ENCODE results near the gene CLSTN2.
A peak's percentile ranks its signal among the peaks of the same experiment; 100 is the strongest.

Gene CLSTN2

DNA sequence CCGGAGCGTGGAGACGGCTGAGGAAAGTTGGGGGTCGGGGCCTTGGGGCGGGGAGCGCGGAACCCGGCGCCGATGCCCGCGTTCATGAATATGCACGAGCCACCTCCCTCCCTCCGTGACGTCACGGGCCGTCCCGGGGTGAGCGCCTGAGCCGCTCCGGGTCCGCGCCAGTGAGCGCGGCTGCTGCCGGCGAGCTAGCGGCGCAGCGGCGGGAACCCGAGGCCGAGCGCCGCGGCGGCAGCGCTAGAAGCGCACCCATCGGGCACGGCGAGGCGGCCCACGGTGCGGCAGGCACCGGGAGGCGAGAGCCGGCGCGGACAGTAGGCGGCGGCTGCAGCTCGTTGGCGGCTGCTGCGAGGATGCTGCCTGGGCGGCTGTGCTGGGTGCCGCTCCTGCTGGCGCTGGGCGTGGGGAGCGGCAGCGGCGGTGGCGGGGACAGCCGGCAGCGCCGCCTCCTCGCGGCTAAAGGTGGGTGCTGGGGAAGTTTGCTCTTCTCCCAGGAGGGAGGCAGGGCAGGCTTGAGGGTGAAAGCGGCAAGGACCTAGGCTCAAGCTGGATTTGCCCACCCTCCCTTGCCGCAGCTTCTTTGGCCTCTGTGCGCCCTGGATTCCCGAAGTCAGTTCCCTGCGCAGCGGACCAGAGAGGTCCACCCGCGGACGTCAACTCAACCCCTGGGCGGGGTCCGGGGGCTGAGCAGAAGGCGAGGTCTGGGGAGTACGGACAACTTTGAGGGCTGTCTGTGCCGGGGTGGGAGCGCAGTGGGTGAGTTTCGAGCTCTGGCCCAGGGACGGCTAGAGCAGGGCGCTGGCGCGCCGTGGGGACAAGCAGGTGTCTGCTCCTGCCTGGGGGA lies at the start of gene CLSTN2:
Gene CLSTN2, plus strand, starts transcription at position 170 of the 850 bp plus-strand sequence.
- no peak for DNase-seq (ENCODE audit: low read depth in 2 of 2)

DNA sequence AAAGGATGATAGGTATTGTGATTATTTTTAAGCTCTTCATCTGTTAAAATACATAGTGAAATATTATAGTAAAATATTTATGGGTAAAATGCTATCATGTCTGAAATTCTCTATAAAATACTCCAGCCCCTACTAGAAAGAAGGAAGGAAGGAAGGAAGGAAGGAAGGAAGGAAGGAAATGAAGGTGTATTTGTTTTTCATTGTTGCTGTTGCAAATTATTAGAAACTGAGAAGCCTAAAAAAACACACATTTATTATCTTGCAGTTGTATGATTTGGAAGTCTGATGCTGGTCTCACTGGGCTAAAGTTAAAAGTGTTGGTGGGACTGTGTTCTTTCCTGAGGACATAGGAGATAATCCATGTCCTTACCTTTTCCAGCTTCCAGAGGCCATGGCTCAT lies 47.6 kb upstream of the CLSTN2 start:
- no peak for DNase-seq (ENCODE audit: low read depth in 2 of 2)

DNA sequence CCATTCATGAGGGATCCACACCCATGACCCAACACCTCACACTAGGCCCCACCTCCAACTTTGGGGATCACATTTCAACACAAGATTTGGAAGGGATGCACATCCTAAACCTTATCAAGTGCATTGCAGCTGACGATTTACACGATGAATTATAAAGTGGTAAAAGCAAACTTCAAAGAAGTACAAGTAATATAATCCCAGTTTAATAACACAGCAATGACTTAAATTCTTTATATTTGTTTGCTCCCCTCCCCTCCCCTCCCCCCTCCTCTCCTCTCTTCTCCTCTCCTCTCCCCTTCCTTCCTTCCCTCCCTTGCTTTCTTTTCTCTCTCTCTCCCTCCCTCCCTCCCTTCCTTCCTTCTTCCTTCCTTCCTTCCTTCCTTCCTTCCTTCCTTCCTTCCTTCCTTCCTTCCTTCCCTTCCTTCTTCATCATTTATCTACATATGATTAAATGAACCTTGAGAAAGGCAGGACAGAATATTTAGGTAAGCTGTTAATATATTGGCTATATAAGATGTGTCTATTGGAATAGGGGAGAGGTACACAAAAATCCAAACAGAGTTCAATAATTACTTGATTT lies 46.3 kb upstream of the CLSTN2 start:
- DNase-seq (ENCODE audit: low read depth in 2 of 2), result no peak

DNA sequence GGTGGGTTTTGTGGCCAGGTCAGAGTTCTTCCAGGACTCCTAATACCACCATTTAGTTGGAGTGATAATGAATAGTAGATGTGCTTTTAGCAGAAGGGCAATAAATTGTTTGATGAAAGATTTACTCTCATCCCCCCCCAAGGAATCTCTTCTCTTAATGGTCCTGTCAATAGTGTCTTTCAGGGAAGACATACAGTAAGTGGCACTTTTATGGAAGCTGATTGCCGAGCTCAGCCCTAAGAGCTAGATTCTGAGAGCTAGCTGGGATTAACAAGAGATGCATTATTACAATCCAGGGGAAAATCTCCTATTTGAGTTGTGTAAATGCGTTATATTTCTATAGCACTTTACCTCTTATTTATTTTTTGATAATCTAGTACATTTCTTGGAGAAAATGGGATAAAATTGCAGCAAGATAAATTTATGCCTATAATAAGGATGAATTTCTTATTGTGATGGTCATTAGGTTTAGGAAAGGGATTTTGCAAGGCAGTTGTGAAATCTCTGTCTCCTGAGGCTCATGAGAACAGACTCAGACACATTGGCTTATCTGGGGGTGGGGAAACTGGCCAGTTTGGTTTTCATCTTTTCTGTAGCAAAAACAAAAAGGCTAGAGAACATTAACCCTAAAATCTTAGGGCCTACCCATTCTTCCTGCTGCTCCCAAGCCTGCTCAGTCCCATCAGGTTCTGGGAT lies 41.6 kb upstream of the CLSTN2 start:
- DNase-seq (ENCODE audit: low read depth in 2 of 2), result no peak

DNA sequence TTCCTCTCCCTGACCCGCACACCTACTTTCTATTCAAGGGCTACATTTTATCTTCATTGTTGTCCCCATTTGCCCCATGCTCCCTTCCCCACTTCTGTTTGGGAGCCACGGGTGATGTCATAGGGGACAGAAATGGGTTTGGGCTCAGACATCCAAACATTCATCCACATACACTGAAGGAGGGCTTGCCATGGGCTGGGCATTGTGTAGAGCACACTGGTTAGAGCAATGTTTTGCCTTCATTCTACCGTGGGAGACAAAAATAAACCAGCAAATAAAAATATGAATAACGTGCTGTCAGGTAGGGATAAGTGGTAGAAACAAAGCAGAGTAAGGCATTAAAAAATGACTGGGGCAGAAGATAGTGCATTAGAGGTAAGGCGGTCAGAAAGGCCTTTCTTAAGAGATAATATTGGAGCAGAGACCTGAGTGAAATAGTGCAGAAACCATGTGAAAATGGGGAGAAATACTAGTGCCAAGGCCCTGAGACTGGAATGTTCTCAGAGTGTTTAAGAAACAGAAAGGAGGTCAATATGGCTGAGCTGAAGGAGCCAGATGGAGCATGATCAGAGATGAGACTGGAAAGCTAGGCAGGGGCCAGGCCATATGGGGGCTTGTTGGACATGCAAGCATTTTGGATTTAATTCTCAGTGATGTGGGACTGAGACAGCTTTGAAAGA lies 40.9 kb upstream of the CLSTN2 start:
- DNase-seq (ENCODE audit: low read depth in 2 of 2), result no peak

DNA sequence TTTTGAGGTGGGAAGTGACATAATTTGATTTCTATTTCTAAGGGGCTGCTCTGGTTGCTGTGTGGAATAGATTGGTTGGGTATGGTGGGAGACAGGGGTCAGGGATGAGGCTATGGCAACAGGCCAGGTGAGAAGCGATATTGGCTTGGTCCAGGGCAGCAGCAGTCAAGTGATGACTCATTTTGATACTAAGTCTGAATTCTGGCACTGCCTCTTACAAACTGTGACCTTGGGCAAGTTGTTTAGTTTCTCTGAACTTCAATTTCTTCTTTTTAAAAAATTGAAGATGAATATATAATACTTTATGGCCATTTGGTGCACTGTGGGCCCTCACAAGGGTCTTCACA lies 40.4 kb upstream of the CLSTN2 start:
- no peak for DNase-seq (ENCODE audit: low read depth in 2 of 2)

DNA sequence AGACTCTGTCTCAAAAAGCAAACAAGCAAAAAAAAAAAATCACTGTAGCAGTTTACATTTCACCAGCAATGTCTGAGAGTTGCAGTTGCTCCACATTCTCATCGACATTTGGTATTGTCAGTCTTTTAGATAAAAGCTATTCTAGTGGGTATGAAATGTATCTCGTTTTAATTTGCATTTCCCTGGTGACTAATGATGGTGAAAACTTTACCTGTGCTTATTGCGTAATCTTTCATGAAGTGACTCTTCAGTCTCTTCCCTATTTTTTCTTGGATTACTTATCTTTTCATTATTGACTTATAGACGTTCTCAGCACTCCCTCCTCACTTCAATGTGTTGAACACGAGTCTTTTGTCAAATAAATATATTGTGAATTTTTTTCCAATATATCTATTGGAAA lies 37.2 kb upstream of the CLSTN2 start:
- DNase-seq (ENCODE audit: low read depth in 2 of 2), result no peak

DNA sequence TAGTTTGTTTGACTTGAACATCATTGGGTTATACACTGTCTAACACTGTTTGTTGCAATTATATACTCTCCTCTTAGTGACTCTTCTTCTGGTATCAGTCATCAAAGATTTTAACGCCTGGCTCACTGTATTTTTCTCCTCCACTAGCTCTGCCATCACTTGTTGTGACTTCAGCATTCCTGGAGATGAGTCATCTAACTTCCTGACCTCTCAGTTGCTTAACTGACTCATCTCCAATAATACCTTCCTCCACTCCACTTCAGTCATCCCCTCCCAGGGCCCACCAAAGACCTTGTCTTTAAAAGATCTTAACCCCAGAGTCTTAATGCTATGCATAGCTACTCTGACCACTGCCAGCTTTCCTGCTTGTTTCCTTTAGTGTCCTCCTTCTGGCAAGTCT lies 28.6 kb upstream of the CLSTN2 start:
- peak in 1 of 2 experiments; percentile 1 for DNase-seq (ENCODE audit: low read depth in 2 of 2)

DNA sequence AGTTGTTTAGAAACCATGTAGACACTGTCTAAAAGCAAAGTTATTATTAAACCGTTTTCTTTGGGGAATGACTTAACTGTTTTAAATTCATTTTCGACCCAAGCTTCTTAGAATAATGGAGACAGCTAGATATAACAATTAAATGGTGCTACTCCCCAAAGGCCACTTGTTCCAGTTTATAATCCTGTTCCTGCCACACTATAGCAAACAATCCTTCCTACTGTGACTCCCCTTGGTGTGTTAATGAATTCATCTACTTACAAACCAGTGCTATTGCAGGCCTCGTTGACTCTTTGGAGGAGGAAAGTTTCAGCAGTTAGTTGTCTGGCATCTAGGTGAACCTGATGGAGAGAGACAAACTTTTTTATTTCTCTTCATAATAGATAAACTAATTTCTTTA lies 25.2 kb upstream of the CLSTN2 start:
- no peak for DNase-seq (ENCODE audit: low read depth in 2 of 2)

DNA sequence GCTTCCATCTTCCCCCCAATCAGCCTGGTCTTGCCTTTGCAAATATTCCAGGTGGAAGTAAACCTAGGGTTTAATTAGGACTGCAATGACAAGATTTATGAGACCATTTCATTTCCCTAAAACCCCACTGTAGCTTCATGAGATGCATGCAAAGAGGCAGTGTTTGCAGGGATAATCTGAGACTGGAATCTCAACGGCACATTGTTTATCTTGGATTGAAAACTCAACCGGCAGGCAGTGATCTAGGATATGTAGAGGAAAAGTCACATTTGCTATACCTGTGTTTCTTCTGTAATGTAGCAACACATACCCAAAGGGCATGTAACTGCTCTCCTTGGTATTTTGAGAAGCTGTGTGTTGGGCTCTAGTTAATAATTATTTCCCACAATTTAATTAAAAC lies 18.7 kb upstream of the CLSTN2 start:
- DNase-seq (ENCODE audit: low read depth in 2 of 2), result no peak

DNA sequence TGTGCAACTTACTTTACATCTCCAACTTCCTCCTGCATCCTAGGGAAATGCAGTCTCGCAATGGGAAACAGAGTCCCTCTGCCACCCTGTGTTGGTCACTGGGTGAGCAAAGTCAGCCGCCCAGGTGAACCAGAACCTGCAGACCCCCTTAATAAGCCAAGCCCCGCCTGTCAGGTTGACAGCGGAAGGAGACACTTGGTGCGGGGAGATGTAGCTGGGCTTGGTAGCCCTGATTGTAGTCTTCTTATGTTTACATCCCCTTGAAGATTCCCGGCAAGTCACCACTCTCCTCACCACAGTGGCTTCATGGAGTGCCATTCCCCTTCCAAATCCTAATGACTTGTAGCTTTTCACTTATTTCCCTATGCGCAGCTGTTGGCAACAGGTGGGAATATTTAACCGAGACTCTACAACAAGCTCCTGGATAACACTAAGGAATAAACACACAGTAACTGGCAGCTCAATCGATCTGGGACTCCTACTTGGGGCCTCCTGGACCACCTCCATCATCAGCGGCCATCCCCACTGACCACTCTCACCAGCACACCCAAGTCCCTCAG lies 17.7 kb upstream of the CLSTN2 start:
- DNase-seq (ENCODE audit: low read depth in 2 of 2), result no peak

DNA sequence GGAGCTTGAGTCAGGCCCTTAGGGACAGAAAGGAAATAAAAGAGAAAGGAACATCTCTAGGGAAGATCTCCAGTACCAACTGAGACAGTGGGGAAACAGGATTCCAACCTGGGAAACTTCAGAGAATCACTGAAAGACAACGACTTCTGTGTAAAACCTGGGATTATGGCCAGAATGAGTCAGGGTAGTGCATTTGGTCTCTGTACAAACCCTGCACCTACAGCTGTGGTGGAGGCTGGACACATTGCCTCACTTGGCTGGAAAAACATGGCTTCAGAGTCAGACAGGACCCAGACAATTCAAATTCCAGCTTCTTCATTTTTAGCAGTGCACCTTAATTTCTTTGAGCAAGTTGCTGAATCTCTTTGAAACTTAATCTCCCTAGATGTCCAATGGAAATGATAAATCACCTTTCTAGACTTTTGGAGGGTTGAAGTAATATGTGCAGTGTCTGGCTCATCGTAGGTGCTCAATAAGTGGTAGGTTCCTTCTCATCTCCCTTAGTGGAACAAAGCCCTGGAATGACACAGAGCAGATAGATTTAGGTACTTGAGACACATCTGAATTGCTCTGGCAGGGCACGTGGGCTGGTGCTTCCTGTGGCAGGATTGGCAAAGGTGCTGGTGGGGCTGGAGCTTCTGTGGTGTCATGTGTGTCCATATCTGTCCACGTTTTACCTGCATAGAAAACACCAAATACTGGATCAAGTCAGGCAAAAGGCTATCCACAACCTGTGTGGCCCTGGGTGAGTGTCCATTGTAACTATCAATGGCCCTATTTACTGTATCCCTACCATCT lies 6.1 kb upstream of the CLSTN2 start:
- DNase-seq (ENCODE audit: low read depth in 2 of 2), result no peak

DNA sequence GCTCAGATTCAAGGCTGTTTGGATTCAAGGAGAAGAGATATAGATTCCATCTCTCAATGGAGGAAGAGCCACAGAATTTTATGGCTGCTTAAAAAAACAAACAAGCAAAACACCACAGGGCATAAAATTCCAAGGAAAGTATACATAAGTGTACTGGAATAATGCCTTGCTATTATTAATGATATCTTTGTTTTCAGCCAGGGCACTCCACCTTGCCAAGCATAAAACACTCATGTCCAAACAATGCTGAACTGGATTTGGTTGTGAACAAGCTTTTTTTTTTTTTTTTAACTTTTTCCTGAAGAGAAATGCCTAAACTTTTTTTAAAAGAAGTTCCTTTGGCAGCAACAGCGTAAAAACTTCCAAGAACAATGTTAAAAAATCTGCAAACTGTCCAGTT lies 4.8 kb upstream of the CLSTN2 start:
- no peak for DNase-seq (ENCODE audit: low read depth in 2 of 2)

DNA sequence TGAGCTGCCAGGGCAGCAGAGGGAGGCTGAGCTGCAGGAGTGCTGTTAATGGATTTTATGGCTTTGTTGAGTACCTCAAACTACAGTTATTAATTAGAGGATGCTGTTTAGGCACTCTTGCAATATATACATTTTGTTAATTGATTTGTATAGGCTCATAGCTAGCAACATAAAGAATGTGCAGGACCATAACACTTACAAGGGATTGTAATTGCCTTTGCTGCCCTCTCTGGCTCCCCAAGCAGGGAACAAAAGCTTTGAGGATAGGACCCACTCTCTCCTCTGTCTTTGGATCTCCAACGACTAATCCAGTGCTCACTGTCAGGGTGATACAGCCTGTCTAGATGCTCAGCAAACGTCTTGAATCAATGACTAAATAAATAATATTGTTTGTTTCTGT lies 1.2 kb upstream of the CLSTN2 start:
- DNase-seq (ENCODE audit: low read depth in 2 of 2), result no peak

DNA sequence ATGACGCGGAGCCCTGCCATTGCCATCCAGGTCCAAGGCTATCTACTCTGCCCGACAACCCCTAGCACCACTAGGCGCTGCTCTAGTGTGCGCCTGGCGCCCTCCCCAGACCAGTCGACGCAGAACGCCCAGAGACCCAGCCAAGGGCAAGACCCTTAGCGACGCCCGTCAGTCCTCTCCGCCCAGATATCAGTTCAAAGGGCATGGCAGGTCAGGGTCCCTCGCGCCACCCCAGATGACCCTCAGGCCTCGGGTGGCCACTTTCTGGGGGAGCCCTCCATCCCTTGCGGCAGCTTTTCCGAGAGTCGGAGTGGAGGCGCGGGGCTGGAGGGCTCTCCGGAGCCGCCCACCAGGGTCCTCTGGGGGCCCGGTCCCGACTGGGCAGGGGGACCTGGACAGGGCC lies 371 bp upstream of the CLSTN2 start:
- DNase-seq (ENCODE audit: low read depth in 2 of 2), result no peak

DNA sequence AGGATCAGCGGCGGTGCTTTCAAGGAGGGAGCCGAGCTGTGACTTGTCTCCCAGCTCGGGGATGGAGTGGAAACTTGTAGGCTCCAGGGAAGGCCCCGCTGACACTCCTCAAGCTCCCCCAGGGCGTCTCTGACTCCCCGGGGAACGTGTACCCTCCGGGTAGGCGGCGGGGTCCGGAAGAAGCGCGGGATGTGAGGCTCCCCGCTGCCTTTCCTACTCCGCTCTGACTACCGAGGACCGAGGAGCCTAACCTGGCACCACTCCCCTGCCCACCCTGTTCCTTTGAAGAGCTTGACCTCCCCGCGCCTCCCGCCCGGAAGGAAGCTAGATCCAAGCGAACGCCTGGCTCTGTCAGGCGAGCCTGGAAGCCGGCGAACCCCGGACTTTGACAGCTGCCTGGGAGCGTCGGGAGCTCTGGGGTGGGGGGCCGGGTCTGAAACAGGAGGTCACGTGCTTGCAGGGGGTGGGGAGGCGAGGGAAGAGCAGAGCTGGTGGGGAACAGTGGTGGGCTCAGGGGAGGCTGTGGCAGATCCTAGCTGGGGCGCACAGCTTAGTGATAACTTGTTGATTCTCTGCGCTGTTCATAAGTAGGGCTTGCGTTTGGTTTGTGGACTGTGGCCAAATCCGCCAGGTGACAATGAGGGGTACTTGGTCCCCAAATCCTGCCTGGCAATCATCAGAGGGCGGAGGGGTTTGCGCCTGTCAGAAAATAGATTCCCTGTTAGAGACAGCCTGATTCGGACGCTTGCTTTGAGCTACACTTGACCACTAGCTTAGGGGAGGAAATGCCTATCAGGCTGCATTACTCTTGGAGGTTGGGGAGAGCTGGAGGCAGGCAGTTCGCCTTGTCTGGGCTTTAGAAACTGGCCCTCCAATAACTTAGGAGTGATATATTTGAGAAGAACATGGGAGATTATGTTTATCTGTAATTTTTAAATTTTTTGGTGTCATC lies 1.2 kb downstream of the CLSTN2 start:
- DNase-seq (ENCODE audit: low read depth in 2 of 2), result no peak

DNA sequence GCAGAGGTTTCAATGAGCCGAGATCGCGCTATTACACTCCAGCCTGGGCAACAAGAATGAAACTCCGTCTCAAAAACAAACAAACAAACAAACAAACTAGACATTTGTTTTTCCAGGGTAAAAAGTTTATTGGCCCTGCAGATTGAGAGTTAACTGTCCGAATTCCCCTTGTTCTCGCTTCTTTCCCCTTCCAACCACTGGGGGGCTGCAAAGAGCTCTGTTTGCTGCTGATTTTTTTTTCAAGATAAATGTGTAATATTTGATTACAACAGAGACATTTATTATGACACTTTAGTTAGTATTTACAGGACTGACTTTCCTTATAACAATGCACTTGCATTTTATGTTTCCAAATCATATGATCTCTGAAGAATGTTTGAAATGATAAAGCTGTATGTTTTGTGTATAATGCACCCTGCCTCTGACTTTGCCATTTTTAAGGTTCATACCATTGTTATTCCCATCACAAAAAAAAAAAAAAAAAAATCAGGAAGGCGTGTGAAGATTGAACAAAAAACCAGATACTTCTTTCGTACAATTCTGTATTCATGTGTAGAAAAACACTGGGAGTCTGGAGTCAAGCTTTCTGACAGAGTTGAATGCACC lies 2.8 kb downstream of the CLSTN2 start:
- peak in 1 of 2 experiments; percentile 3 for DNase-seq (ENCODE audit: low read depth in 2 of 2)

DNA sequence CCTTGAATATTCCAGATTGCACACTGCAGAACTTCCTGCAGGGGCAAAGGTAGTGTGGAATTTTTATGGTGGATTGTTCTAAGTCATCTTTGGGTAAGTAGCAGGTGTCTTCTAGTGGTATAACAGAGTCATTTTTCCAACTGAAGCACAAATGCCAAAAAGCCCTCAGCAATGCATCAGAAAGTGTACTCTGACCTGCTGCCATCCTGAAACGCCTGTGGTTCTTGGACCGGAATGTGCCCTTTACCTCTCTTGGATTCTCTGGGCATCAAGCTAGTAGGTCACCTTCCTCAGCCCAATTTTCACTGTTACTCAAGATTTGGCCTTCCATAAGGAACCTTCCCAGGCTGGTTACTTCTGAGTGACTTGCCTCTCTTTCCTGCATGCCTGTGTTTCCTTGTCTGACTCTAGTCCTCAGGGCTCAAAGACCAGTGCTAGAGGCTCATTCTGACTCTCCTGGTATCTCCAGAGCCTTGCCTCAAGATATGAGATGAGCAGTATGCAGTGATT lies 4.8 kb downstream of the CLSTN2 start:
- DNase-seq (ENCODE audit: low read depth in 2 of 2), result no peak

DNA sequence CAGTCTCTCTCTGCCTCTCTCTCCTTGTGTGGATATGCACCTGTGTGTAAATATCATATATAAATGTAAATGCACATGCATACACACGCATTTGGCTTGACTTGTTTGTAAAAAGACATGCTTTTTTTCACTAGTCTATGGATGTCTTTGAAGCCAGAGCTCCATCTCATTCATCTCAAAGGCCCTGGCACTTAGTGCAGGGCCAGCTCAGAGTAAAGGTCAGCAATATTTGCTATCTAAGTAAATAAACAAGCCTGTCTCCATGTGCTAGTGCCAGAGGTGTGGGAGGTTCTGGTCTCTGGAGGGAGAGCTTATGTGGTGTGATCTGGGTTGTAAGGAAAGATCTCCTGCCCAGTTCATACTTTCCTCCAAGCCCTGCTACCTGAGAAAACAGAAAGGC lies 5.6 kb downstream of the CLSTN2 start:
- DNase-seq (ENCODE audit: low read depth in 2 of 2), result no peak

DNA sequence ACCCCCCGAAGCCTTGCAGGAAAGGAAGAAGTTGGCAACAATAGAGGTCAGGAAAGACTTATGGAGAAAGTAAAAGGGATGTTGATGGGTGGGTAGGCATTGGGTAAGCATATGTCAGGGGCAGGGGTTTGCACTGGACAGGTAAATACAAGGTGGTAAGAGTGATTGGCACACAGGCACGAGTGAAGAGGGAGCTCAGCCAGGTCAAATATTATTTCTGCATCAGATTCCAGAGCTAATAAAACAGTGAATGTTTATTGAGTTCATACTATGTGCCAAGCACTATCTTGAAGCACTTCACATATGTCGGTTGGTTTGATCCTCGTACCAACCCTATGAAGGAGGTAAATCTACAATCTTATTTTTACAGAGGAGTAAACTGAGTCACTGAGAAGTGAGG lies 6.6 kb downstream of the CLSTN2 start:
- DNase-seq (ENCODE audit: low read depth in 2 of 2), result no peak

All from fibroblast of skin of left quadriceps (primary cell).